BJ (cell line): ENCODE results near the gene SMIM36. TPM values are rescaled to one million over a fixed set of nuclear protein-coding genes. Genes with fewer than 3 reads are reported as not detected.

Source experiments
- CTCF ChIA-PET: fragments of 350-600 bp; formaldehyde crosslinking; extraction: SDS; loops from one replicate; lab custom pipeline; 2021; ENCODE audit warnings: antibody characterized with exemption, inconsistent platforms; lab: Yijun Ruan, JAX
- POLR2A ChIA-PET: fragments of 300-600 bp; sonication (Branson Sonifier 250); formaldehyde crosslinking; extraction: SDS; loops from one replicate; lab custom pipeline; 2021; ENCODE audit warnings: antibody characterized with exemption; lab: Charles Lee
- DNase-seq: peaks from one replicate; pipeline ENCODE4 v3.0.0-alpha.2; 2011; ENCODE audit warnings: low read depth
- H3K27me3 ChIP-seq: 2 replicates; pipeline ENCODE4 v1.6.0; 2011; ENCODE audit warnings: low read length; ENCODE audit not compliant: control insufficient read depth, insufficient read depth
- H3K36me3 ChIP-seq: 2 replicates; pipeline ENCODE4 v1.5.1; 2011; ENCODE audit warnings: low read length; ENCODE audit not compliant: control insufficient read depth, insufficient read depth
- H3K4me3 ChIP-seq: 2 replicates; pipeline ENCODE4 v1.5.1; 2011; ENCODE audit warnings: low read depth, mild to moderate bottlenecking, control low read depth, low read length
- polyA plus RNA-seq: library from polyadenylated mRNA; depleted of rRNA; stranded (reverse); fragments of >200 nt; gene quantifications from 2 replicates; pipeline ENCODE4 v1.2.3, GENCODE V29; 2011
- TF ChIP-seq, protein P1 (sequence below): IDR thresholded peaks from 2 replicates; pipeline ENCODE4 v1.5.1; 2011; ENCODE audit warnings: low read depth, mild to moderate bottlenecking, control low read depth, inconsistent platforms, low read length, moderate library complexity; ENCODE audit not compliant: insufficient read depth

SMIM36 gene
- polyA plus RNA-seq, 1 experiment, result not detected

- CTCF ChIA-PET, result no interaction called here
- DNase-seq, result no peak
- Histone ChIP-seq H3K36me3 (no peaks in the 10 kb centered on the region), H3K4me3 (no peak overlapping the region), H3K27me3 (no peaks in the 10 kb centered on the region; the same call in 1 of the 2 replicates)
- TF ChIP-seq, protein P1, sequence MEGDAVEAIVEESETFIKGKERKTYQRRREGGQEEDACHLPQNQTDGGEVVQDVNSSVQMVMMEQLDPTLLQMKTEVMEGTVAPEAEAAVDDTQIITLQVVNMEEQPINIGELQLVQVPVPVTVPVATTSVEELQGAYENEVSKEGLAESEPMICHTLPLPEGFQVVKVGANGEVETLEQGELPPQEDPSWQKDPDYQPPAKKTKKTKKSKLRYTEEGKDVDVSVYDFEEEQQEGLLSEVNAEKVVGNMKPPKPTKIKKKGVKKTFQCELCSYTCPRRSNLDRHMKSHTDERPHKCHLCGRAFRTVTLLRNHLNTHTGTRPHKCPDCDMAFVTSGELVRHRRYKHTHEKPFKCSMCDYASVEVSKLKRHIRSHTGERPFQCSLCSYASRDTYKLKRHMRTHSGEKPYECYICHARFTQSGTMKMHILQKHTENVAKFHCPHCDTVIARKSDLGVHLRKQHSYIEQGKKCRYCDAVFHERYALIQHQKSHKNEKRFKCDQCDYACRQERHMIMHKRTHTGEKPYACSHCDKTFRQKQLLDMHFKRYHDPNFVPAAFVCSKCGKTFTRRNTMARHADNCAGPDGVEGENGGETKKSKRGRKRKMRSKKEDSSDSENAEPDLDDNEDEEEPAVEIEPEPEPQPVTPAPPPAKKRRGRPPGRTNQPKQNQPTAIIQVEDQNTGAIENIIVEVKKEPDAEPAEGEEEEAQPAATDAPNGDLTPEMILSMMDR, result no peak
- POLR2A ChIA-PET, result no interaction called here
Observed at GRCh38 chr17:55462711-55463110, 48.5 kb downstream of the SMIM36 start.

DNA sequence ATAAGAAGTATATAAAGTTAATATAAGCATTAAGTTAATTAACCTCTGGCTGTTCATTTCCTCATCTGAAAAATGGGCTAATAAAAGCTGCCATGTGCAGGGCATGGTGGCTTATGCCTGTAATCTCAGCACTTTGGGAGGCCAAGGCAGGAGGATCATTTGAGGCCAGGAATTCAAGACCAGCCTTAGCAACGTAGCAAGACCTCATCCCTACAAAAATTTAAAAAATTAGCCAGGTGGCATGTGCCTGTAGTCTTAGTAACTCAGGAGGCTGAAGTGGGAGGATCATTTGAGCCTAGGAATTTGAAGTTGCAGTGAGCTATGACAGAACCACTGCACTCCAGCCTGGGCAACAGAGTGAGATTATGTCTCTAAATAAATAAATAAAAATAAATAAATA is 49.0 kb downstream of the SMIM36 start:
- TF ChIP-seq, protein P1, result no peak
- no peak overlapping the region for H3K4me3 ChIP-seq
- DNase-seq, result no peak
- ChIA-PET CTCF (no interaction called here), POLR2A (no interaction called here)
- H3K36me3 ChIP-seq, result no peaks in the 10 kb centered on the region
- no peaks in the 10 kb centered on the region; the same call in 1 of the 2 replicates for H3K27me3 ChIP-seq

DNA sequence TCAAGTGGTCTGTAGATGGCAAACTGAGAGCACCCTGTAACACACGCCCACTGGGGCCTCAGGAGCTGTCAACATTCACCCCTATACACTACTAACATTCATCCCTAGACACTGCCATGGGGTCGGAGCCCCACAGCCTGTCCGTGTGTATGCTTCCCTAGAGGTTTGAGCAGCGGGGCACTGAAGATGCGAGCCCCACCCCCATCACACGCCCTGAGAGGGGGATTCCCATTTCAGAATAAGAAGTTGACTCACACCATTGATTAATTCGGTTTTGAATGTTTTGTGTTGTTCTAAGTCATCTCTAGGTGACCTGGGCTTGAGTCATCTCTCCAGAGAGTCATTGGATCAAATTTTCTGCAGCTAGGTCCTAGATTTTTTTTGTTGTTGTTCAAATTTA is 52.3 kb downstream of the SMIM36 start:
- no peak for DNase-seq
- Histone ChIP-seq H3K36me3 (no peaks in the 10 kb centered on the region), H3K4me3 (no peak overlapping the region), H3K27me3 (no peaks in the 10 kb centered on the region)
- ChIA-PET POLR2A (no interaction called here), CTCF (no interaction called here)
- TF ChIP-seq, protein P1, result no peak

- Histone ChIP-seq H3K36me3 (no peaks in the 10 kb centered on the region), H3K27me3 (no peaks in the 10 kb centered on the region), H3K4me3 (no peak overlapping the region)
- TF ChIP-seq, protein P1, result no peak
- ChIA-PET CTCF (no interaction called here), POLR2A (no interaction called here)
- DNase-seq, result no peak
Observed at GRCh38 chr17:55458287-55458900, 52.9 kb downstream of the SMIM36 start.

DNA sequence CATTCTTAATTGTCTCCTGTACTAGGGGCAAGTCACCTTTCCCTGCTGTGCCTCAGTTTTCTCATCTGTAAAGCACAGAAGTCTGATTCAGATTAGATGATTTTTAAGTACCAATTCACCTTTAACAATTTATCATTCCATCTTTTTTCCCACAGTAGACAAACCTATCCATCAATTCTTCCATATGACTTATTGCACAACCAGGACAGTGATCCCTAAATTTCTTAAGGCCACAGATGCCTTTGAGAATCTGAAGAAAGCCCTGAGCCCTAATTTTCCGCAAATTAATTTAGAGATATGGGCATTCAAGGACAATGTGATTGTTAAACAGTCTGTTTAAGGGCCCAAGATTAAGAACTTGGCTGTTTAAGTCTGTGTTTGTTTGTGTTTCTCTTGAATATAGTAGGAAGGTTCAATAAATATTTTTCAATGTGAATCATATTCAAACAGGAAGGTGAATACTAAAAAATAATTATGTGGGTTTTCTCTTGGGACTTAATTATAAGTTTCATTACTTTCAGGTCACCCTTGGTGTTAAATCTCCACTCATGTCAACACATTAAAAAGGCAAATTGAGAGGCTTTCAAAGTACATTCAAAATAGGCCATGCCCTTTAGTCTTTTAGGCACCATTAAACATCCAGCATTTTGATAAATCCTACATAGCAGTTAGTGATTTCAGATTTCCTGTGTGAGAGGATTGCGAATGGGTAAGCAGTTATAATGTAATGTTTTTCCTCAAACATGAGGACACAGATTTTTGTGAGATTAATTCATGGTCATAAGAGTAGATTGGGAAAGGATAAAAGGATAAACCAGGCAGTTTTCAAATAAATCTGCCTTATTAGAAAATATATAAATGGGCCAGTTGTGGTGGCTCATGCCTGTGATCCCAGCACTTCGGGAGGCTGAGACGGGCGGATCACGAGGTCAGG is 54.7 kb downstream of the SMIM36 start:
- POLR2A ChIA-PET, result no interaction called here
- DNase-seq, result no peak
- no peaks in the 10 kb centered on the region for H3K36me3 ChIP-seq
- CTCF ChIA-PET, result interaction anchor here (0.8 kb wide), 1 partner anchor 58 kb away, joined by 3 read pairs; no protein-coding TSS in a partner anchor
- no peak overlapping the region for H3K4me3 ChIP-seq
- H3K27me3 ChIP-seq, result no peaks in the 10 kb centered on the region
- TF ChIP-seq, protein P1, result no peak
